Gastrocnemius medialis (tissue), 4 donors: ENCODE measurements around the gene C22orf31.

ENCODE experiments used
- CTCF ChIP-seq, 5 experiments: fragments of 450-650 bp in 3 of 5; fragments of 200-600 bp in 2 of 5; sonication (generic) in 2 of 5; IDR thresholded peaks in 4 of 5; conservative IDR thresholded peaks in 1 of 5; 1 replicate in 4 of 5; 2 replicates in 1 of 5; pipeline ENCODE4 v1.5.1; 2016 to 2019; ENCODE audit warnings: antibody characterized with exemption in 5 of 5, mild to moderate bottlenecking in 3 of 5, moderate library complexity in 3 of 5
- POLR2A ChIP-seq, 2 donors: fragments of 450-650 bp; IDR thresholded peaks; one replicate each; pipeline ENCODE4 v1.6.1; 2017; ENCODE audit warnings: antibody characterized with exemption in 2 of 2, mild to moderate bottlenecking in 2 of 2, moderate library complexity in 2 of 2

GRCh38 chr22:29093501-29094300, 32.1 kb upstream of the C22orf31 start:
- TF ChIP-seq CTCF (IDR thresholded peaks at IDR 0.05 in 4 of 5, conservative IDR thresholded peaks at IDR 0.05 in 1 of 5) (no peak), POLR2A (IDR thresholded peaks at IDR 0.05) (no peak)
